ENCODE data around the gene ABHD14A.

ABHD14A gene

GRCh38 chr3:51941463-51941797 is 33.4 kb upstream of the ABHD14A start:
- no peak for DNase-seq (ENCODE audit: low read depth)

GRCh38 chr3:51941798-51942602 is 32.9 kb upstream of the ABHD14A start, which contains the start of the genes PARP3 and RRP9:
TSS of gene PARP3 (plus strand) at chr3:51942363. CDS start at chr3:51943356, 993 bp downstream.
TSS of gene RRP9 (minus strand) at chr3:51941904. CDS start at chr3:51941867, 37 bp downstream.
- peak; percentile 99 for DNase-seq (ENCODE audit: low read depth)

GRCh38 chr3:51942603-51943450 is 32.0 kb upstream of the ABHD14A start:
- no peak for DNase-seq (ENCODE audit: low read depth)

- no peak for DNase-seq (ENCODE audit: low read depth)
Observed at GRCh38 chr3:51943451-51944391, 31.1 kb upstream of the ABHD14A start.

GRCh38 chr3:51944451-51945021 is 30.3 kb upstream of the ABHD14A start:
- DNase-seq (ENCODE audit: low read depth): no peak

GRCh38 chr3:51945031-51945840 is 29.6 kb upstream of the ABHD14A start:
- no peak for DNase-seq (ENCODE audit: low read depth)

GRCh38 chr3:51945926-51946705 is 28.7 kb upstream of the ABHD14A start:
- no peak for DNase-seq (ENCODE audit: low read depth)

DNA sequence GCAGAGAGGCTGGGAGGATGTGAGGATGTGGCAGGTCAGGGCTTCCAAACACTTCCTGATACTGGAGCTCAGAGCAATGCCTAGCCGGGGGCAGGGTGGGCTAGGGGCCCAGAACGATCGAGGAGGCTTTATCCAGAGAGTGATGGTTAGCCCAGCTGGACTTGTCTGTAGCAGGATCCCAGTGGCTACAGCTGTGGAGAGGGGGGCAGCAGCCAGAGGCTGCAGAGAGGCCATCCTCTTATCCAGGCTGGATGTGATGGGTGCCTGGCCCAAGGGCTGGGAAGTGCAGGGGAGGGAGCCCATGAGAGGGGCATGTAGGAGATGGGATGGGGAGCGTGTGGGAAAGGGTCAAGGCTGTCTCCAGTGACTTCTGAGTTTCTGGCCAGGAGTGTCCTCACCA is 28.1 kb upstream of the ABHD14A start:
- no peak for DNase-seq (ENCODE audit: low read depth)

DNA sequence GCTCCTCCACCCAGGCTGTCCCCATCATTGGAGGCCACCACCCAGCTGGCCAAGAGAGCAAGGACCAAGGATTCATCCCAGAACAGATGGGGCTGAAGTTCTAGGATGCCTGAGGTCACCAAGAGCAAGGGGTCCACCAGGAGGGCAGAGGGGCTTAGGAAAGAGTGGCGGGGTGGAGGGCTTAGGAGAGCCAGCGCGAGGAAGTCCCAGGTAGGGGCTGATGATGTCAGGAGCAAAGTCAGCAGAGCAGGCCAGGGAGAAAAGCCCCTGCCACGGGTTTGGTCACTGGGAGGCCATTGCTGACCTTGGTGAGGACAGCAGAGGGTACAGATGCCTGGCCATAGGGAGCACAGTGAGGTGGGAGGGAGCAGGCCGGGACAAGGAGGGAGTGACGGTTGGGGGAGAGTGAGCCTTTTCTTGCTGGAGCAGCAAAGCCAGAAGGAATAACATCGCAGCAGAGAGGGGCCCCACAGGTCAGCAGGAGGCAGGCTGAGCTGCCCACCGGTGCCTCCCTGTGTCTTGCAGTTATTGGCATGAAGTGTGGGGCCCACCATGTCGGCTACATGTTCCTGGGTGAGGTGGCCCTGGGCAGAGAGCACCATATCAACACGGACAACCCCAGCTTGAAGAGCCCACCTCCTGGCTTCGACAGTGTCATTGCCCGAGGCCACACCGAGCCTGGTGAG is 27.5 kb upstream of the ABHD14A start:
- DNase-seq (ENCODE audit: low read depth): no peak

GRCh38 chr3:51948016-51948580 is 26.8 kb upstream of the ABHD14A start:
- no peak for DNase-seq (ENCODE audit: low read depth)

- no peak for DNase-seq (ENCODE audit: low read depth)
Observed at GRCh38 chr3:51949121-51949520, 25.7 kb upstream of the ABHD14A start.

DNA sequence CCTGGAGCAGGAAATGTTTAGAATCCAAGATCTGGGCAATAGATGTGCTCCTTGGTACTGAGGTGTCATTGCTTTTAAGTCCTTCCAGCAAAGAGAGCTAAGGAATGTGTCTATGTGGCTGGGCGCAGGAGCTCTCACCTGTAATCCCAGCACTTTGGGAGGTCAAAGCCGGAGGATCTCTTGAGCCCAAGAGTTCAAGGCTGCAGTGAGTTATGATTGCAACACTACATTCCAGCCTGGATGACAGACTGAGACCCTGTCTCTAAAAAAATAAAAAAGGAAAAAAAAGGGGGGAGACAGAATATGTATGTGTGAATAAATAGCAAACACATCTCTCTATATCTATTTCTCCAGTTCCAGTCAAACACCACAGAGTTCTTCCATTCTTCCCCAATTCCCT is 24.0 kb upstream of the ABHD14A start:
- no peak for DNase-seq (ENCODE audit: low read depth)

DNA sequence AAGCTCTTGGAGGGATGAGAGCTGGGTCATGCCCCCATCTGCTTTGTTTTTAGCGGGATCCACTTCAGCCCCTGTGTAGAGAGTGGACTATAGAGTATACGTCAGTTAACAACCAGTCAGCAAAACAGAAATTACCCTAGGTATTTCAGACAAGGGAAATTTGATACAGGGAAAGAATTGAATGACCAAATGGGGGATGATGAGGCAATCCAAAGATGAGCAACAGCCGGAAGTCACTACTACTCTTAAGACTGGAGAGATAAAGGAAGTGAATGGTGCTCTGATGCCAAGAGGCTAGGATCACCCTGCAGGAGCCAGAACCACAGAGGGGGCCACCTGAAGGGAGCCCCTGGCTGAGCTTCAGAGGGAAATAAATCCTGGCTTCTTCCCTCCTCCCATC is 21.4 kb upstream of the ABHD14A start:
- DNase-seq (ENCODE audit: low read depth): no peak

GRCh38 chr3:51954105-51954504 is 20.8 kb upstream of the ABHD14A start:
- DNase-seq (ENCODE audit: low read depth): no peak

DNA sequence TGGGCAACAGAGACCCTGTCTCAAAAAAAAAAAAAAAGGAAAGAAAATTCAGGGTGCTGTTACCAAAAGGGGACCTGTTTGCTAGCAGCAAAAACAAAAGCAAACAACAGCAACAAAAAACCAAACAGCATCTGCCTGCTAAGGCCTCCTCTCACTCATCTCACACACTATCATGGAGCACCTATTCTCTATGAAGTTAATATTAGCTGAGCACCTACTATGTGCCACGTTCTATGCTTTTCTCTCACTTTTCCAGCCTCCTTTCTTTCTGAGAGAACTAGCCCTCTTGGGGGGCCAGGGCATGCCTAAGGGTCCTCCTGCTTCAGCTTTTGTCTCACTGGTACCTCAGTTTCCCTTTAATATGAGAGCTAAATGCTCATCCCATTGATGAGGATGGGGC is 20.2 kb upstream of the ABHD14A start:
- DNase-seq (ENCODE audit: low read depth): no peak

- no peak for DNase-seq (ENCODE audit: low read depth)
Observed at GRCh38 chr3:51955175-51955892, 19.5 kb upstream of the ABHD14A start, which contains the start of gene GPR62. TSS of gene GPR62 (plus strand) at chr3:51955381. CDS start at chr3:51955653, 272 bp downstream.

- no peak for DNase-seq (ENCODE audit: low read depth)
Observed at GRCh38 chr3:51955893-51956770, 18.7 kb upstream of the ABHD14A start.
